Measurements from ENCODE around the gene KRTAP5-1. TPM values are rescaled to one million over a fixed set of nuclear protein-coding genes. Genes with fewer than 3 reads are reported as not detected.

KRTAP5-1 gene
- total and polyA plus RNA-seq, 4 donors, result 2.1 to 5.7 TPM; not detected in 2

DNA sequence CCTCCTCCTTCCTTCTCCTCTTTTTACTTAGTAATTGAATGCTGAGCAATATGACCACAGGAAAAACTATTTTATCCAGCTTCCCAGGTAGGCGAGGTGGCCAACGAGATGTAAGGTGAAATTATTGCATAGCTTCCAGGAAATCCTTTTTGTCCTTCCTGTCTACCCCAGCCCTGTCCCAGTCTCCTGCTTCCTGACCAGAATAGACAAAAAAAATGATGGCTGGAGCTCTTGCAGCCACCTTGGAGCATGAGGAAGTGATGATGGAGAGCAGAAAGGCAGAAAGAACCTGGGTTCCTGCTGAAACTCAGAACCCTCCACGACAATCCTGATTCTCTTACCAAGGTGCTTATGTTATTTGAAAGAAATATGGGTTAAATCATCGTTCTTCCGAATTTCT, 46.9 kb downstream of the KRTAP5-1 start:
- WGBS (ENCODE audit: insufficient coverage), result no CpG with 5 or more reads among the region's 5 CpGs
- DNase-seq (ENCODE audit: low read depth in 4 of 6, low spot score in 6 of 6), result no peak
- Histone ChIP-seq H3K36me3 (ENCODE audit: control insufficient read depth, insufficient read depth, low read length) (peaks cover 23% of the 10 kb centered on the region), H3K9me3 (ENCODE audit: control insufficient read depth, insufficient read depth, low read length) (no peaks in the 10 kb centered on the region), H3K27me3 (ENCODE audit: control insufficient read depth, insufficient read depth, low read length) (peaks cover 5% of the 10 kb centered on the region), H3K4me3 (ENCODE audit: low read depth, low read length) (no peak overlapping the region), H3K4me1 (ENCODE audit: control insufficient read depth, insufficient read depth, low read length) (peaks cover 30% of the 10 kb centered on the region), H3K27ac (ENCODE audit: low read depth, low read length) (no peak overlapping the region)

- Histone ChIP-seq H3K36me3 (ENCODE audit: control insufficient read depth, insufficient read depth, low read length) (peaks cover 35% of the 10 kb centered on the region), H3K27ac (ENCODE audit: low read depth, low read length) (no peak overlapping the region), H3K27me3 (ENCODE audit: control insufficient read depth, insufficient read depth, low read length) (peaks cover 5% of the 10 kb centered on the region), H3K4me1 (ENCODE audit: control insufficient read depth, insufficient read depth, low read length) (peaks cover 39% of the 10 kb centered on the region), H3K4me3 (ENCODE audit: low read depth, low read length) (no peak overlapping the region), H3K9me3 (ENCODE audit: control insufficient read depth, insufficient read depth, low read length) (no peaks in the 10 kb centered on the region)
- 79% methylated on average over 8 of the region's 16 CpGs for WGBS (ENCODE audit: insufficient coverage)
- DNase-seq (ENCODE audit: low read depth in 4 of 6, low spot score in 6 of 6), result no peak
Observed at GRCh38 chr11:1536065-1536843, 48.8 kb downstream of the KRTAP5-1 start.

DNA sequence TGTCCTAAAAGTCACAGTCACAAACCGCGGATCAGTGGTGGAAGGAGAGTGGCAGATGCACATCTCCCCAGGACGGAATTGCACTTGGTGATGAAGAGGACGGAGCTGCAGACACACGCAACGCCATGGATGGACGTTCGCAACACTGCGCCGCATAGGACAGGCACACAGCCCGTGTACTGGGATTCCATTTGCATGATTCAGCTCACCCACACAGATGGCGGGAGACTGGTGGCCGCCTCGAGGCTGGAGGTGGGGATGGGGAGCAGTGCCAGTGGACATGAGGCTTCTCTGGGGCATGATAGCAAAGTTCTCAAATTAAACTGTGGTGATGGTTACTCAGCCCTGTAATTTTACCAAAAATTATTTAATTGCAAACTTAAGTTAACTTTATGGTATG, 50.4 kb downstream of the KRTAP5-1 start:
- Histone ChIP-seq H3K36me3 (ENCODE audit: control insufficient read depth, insufficient read depth, low read length) (peaks cover 40% of the 10 kb centered on the region), H3K27me3 (ENCODE audit: control insufficient read depth, insufficient read depth, low read length) (peaks cover 5% of the 10 kb centered on the region), H3K4me1 (ENCODE audit: control insufficient read depth, insufficient read depth, low read length) (peaks cover 49% of the 10 kb centered on the region), H3K4me3 (ENCODE audit: low read depth, low read length) (no peak overlapping the region), H3K9me3 (ENCODE audit: control insufficient read depth, insufficient read depth, low read length) (no peaks in the 10 kb centered on the region), H3K27ac (ENCODE audit: low read depth, low read length) (no peak overlapping the region)
- 85% methylated on average over 11 of the region's 14 CpGs for WGBS (ENCODE audit: insufficient coverage)
- no peak for DNase-seq (ENCODE audit: low read depth in 4 of 6, low spot score in 6 of 6)

Other genes with a start within 250 kb of the KRTAP5-1 start
- gene BRSK2, start 195.3 kb downstream of the KRTAP5-1 start, total RNA-seq, result 10 to 100 TPM; 14.1 to 18.7 TPM
- 100 to 1,000 TPM in 1 of 2 donors, 10 to 100 TPM in 1; 95.0 to 106 TPM for gene BRSK2, start 195.3 kb downstream of the KRTAP5-1 start, polyA plus RNA-seq (ENCODE audit: insufficient read length in 2 of 2)
- gene MOB2, start 98.5 kb downstream of the KRTAP5-1 start, total RNA-seq, result 10 to 100 TPM; 16.0 to 36.3 TPM
- gene MOB2, start 98.5 kb downstream of the KRTAP5-1 start, polyA plus RNA-seq (ENCODE audit: insufficient read length in 2 of 2), result 10 to 100 TPM; 31.1 to 36.4 TPM
- 1 to 10 TPM; 2.9 to 5.6 TPM for gene DUSP8, start 13.0 kb downstream of the KRTAP5-1 start, total RNA-seq
- 10 to 100 TPM; 70.7 to 86.2 TPM for gene DUSP8, start 13.0 kb downstream of the KRTAP5-1 start, polyA plus RNA-seq (ENCODE audit: insufficient read length in 2 of 2)
- gene KRTAP5-2, start 13.0 kb upstream of the KRTAP5-1 start, total RNA-seq, result not detected
- under 1 TPM in 1 of 2 donors, not detected in 1; 0.50 TPM for gene KRTAP5-2, start 13.0 kb upstream of the KRTAP5-1 start, polyA plus RNA-seq (ENCODE audit: insufficient read length in 2 of 2)
- gene KRTAP5-3, start 23.2 kb upstream of the KRTAP5-1 start, total RNA-seq, result not detected
- not detected for gene KRTAP5-3, start 23.2 kb upstream of the KRTAP5-1 start, polyA plus RNA-seq (ENCODE audit: insufficient read length in 2 of 2)
- not detected for gene KRTAP5-4, start 36.9 kb upstream of the KRTAP5-1 start, total RNA-seq
- gene KRTAP5-4, start 36.9 kb upstream of the KRTAP5-1 start, polyA plus RNA-seq (ENCODE audit: insufficient read length in 2 of 2), result under 1 TPM in 1 of 2 donors, not detected in 1; 0.32 TPM
- not detected for gene KRTAP5-5, start 44.5 kb upstream of the KRTAP5-1 start, total RNA-seq
- not detected for gene KRTAP5-5, start 44.5 kb upstream of the KRTAP5-1 start, polyA plus RNA-seq (ENCODE audit: insufficient read length in 2 of 2)
- gene KRTAP5-6, start 111.9 kb upstream of the KRTAP5-1 start, total RNA-seq, result not detected
- not detected for gene KRTAP5-6, start 111.9 kb upstream of the KRTAP5-1 start, polyA plus RNA-seq (ENCODE audit: insufficient read length in 2 of 2)
- 1 to 10 TPM; 3.4 to 5.9 TPM for gene IFITM10, start 165.3 kb upstream of the KRTAP5-1 start, total RNA-seq
- 10 to 100 TPM; 11.3 to 15.8 TPM for gene IFITM10, start 165.3 kb upstream of the KRTAP5-1 start, polyA plus RNA-seq (ENCODE audit: insufficient read length in 2 of 2)
- gene CTSD, start 178.6 kb upstream of the KRTAP5-1 start, total RNA-seq, result 100 to 1,000 TPM; 160 to 170 TPM
- 100 to 1,000 TPM; 220 to 241 TPM for gene CTSD, start 178.6 kb upstream of the KRTAP5-1 start, polyA plus RNA-seq (ENCODE audit: insufficient read length in 2 of 2)
- gene SYT8, start 249.7 kb upstream of the KRTAP5-1 start, total RNA-seq, result under 1 TPM in 1 of 2 donors, not detected in 1; 0.22 TPM
- gene SYT8, start 249.7 kb upstream of the KRTAP5-1 start, polyA plus RNA-seq (ENCODE audit: insufficient read length in 2 of 2), result under 1 TPM in 1 of 2 donors, not detected in 1; 0.09 TPM